ENCODE data around the gene KMT5B.

Gene KMT5B

DNA sequence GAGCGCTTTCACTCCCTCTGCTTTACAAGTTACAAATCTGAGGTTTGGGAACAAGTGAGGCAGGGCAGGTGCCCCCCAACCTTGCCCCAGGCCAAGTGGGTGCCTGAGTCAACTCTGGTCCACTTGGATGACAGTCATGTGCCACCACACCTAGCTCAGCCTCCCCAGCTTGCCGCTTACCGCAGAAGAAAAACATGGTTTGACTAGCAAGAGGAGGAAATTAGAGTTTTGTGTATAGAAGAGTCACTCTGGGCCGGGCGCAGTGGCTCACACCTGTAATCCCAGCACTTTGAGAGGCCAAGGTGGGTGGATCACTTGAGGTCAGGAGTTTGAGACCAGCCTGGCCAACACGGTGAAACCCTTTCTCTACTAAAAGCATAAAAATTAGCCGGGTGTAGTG lies 64.2 kb downstream of the KMT5B start:
- TF ChIP-seq GATA2 (IDR thresholded peaks at IDR 0.05; ENCODE audit: low read depth, low read length) (no peak), GATA3 (IDR thresholded peaks at IDR 0.05; ENCODE audit: low read depth, low read length) (no peak)

DNA sequence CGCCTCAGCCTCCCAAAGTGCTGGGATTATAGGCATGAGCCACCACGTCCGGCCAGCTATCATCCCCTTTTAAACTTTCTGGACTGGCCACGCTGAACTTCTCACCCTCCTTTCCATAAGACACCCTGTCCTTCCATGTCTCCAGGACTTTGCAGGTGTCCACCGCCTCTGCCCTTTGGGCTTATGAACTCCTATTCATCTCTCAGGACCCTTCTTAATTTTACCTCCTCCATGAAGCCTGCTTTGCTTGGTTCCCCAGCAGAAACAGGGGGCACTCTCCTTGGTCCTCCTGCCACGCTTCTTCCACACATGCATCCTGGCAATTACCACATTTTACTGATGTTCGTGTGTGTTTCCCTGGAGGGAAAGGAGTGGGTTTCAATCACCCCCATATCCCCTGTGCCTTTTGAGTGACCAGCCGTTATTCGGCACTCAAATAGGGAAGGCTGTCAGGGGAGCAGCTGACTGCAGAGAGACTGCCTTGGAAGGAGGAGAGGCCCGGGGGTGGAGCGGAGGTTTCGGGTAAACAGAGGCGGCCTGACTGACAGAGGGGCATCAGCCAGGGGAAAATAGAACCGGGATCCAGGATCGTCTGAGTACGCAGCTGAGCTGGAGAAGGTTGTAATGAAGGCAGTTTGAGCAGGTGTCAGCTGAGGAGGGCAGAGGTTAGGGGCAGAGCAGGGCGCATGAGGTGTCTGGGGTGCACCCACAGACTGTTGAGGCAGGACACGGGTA lies 64.9 kb downstream of the KMT5B start:
- no peak for TF ChIP-seq GATA3 (IDR thresholded peaks at IDR 0.05; ENCODE audit: low read depth, low read length)
- no peak for TF ChIP-seq GATA2 (IDR thresholded peaks at IDR 0.05; ENCODE audit: low read depth, low read length)

- TF ChIP-seq GATA2 (IDR thresholded peaks at IDR 0.05; ENCODE audit: low read depth, low read length) (no peak), GATA3 (IDR thresholded peaks at IDR 0.05; ENCODE audit: low read depth, low read length) (no peak)
These were observed 66.2 kb downstream of the KMT5B start for GRCh38 chr11:68146704-68147474.

- TF ChIP-seq GATA2 (IDR thresholded peaks at IDR 0.05; ENCODE audit: low read depth, low read length) (no peak), GATA3 (IDR thresholded peaks at IDR 0.05; ENCODE audit: low read depth, low read length) (no peak)
These were observed 67.0 kb downstream of the KMT5B start for GRCh38 chr11:68146010-68146540.

DNA sequence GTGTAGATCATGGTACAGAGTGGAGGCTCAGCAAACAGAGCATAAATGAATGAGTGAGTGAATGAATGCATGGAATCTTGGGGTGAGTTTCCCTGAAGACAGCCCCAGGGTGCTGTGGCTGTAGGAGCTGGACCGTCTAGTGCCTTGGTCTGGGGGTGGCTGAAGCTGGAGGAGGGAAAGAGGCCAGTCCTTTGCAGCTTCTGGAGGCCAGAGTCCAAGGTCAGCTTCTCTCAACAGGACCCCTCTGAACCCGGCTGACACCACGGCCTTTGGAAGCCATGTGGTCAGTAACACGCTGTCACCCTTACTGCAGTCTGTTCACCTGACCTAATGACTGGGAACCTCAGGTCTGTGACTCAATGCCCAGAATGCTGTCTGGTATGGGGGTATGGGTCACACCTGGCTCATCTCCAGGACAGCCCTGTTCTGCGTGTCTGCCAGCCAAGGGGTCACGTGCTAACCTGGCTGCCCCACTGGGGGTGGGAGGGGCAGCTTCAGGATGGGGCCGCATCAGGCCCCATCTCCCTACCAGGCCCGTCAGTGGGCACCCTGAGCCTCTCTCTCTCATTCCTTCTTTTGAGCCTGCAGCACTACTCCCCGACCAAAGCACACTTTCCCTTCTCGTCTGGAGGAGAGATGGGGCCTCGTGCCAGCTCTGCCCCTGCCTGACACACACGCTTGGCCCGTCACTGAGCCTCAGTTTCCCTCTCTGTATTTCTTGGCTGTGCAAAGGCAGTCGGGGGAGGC lies 67.8 kb downstream of the KMT5B start:
- TF ChIP-seq GATA2 (IDR thresholded peaks at IDR 0.05; ENCODE audit: low read depth, low read length) (no peak), GATA3 (IDR thresholded peaks at IDR 0.05; ENCODE audit: low read depth, low read length) (no peak)

- no peak for TF ChIP-seq GATA2 (IDR thresholded peaks at IDR 0.05; ENCODE audit: low read depth, low read length)
These were observed 69.8 kb downstream of the KMT5B start for GRCh38 chr11:68143310-68143689.

GRCh38 chr11:68142441-68143309 lies 70.4 kb downstream of the KMT5B start:
- no peak for TF ChIP-seq GATA2 (IDR thresholded peaks at IDR 0.05; ENCODE audit: low read depth, low read length)
- no peak for TF ChIP-seq GATA3 (IDR thresholded peaks at IDR 0.05; ENCODE audit: low read depth, low read length)

DNA sequence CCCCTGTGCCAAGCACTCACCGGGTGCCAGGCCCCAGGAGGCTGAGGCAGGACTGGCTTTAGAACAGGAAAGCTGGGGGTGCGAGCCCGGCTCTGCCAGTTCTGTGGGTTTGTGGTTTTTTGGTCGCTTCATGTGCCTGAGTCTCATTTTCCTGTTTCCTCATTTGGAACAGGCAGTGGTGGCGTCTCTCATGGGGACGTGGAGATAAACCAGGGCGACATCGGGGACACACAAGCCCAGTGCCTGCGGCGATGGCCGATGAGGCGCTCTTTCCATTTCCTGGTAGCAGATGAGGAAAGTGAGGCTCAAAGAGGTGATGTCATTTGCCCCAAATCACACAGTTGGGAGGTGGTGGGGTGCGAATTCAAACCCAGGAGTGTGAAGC lies 71.1 kb downstream of the KMT5B start:
- TF ChIP-seq GATA3 (IDR thresholded peaks at IDR 0.05; ENCODE audit: low read depth, low read length) (no peak), GATA2 (IDR thresholded peaks at IDR 0.05; ENCODE audit: low read depth, low read length) (no peak)

GRCh38 chr11:68141246-68142027 lies 71.7 kb downstream of the KMT5B start:
- TF ChIP-seq GATA3 (IDR thresholded peaks at IDR 0.05; ENCODE audit: low read depth, low read length) (no peak), GATA2 (IDR thresholded peaks at IDR 0.05; ENCODE audit: low read depth, low read length) (no peak)

DNA sequence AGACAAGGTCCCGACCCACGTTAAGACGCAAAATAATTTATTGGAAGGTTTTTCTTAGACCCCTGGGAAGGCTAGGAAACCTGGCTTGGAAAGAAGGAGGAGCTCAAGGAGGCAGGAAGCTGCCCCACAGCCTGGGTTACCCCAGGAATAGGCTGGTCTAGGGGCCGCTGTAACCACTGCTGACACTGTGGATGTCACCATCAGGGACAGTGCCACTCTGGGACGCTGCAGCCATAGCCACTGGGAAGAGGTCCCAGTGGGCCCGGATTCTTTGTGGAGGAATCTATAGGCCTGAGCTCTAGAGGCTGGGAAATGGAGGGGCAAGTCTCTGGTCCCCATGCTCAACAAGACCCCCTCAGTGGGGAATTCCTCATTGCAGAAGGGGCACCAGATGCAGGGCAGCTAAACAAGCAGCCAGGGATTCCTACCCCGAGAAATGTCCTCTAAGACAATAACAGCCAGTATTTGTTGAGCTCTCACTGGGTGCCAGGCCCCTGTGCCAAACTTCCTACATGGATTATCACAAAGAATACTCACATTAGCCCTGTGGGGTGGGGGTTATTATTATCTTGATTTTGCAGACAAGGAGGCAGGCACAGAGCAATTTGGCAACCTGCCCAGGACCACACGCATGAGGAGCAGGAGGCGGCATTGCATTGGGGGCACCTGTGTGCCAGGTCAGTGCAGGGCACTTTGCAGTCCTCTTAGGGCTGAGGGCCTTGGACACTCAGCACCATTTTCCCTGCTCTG lies 72.4 kb downstream of the KMT5B start:
- TF ChIP-seq GATA2 (IDR thresholded peaks at IDR 0.05; ENCODE audit: low read depth, low read length) (peak; percentile 50), GATA3 (IDR thresholded peaks at IDR 0.05; ENCODE audit: low read depth, low read length) (no peak)

DNA sequence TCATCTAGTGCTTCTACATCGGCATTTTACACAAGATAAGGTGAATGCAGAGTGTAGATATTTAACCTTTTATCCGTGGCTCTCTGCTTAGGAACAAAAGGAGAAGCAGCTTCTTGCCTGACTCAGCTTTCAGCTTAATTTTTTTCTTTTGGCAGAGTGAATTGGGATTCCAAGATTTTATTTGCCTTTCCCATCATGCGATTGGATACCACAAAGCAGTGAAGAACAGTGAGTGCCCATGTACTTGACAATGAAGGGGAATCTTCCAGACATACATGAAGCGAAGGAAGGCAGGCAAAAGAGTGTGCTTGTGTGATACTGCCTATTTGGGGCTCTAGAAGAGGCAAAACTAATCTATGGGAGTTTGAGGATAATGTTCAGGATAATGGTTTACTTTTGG lies 74.9 kb downstream of the KMT5B start:
- TF ChIP-seq GATA3 (IDR thresholded peaks at IDR 0.05; ENCODE audit: low read depth, low read length) = no peak
- TF ChIP-seq GATA2 (IDR thresholded peaks at IDR 0.05; ENCODE audit: low read depth, low read length) = no peak

DNA sequence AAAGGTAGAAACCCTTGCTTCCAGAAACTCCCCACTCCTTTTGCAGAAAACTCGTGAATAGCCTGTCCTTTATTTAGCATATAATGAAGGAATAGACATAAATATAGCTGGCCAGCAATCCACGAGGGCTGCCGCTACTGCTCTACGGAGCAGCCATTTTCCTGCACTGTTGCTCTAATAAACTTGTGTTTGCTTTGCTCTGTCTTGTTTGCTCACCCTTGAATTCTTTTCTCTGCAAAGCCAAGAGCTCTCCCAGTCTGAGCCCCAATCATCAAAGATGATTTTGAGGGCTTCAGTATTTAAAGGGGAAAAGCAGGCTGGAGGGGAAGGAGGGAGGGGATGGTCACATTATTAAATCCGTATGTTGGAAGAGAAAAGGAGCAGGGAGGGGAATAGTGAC lies 75.3 kb downstream of the KMT5B start:
- TF ChIP-seq GATA2 (IDR thresholded peaks at IDR 0.05; ENCODE audit: low read depth, low read length) (no peak), GATA3 (IDR thresholded peaks at IDR 0.05; ENCODE audit: low read depth, low read length) (no peak)
